GM19324 (cell line): ENCODE data around the gene WDR76.
A peak's percentile ranks its signal among the peaks of the same experiment; 100 is the strongest.
"Not testable (repeated sequence)": the region's sequence is repeated elsewhere in the genome, so short reads cannot be mapped to it uniquely, and the experiment has no call there.

Experiments
- ATAC-seq: cut with Tn5 transposase; IDR thresholded peaks from one replicate; pipeline ENCODE4 v1.9.1; 2021; ENCODE audit warnings: mild to moderate bottlenecking, moderate library complexity; ENCODE audit not compliant: unreplicated experiment, low FRiP score

WDR76 gene

GRCh38 chr15:43815064-43815463 is 11.7 kb upstream of the WDR76 start:
- not testable (repeated sequence) for ATAC-seq

- ATAC-seq = no peak
Observed at GRCh38 chr15:43821505-43821904, 5.3 kb upstream of the WDR76 start.

GRCh38 chr15:43824302-43825246 is 2.2 kb upstream of the WDR76 start, which contains the start of gene MFAP1:
Gene MFAP1 (minus strand): TSS chr15:43824690. CDS start chr15:43824569, 121 bp downstream.
- peak; percentile 78 for ATAC-seq

- not testable (repeated sequence) for ATAC-seq
Observed at GRCh38 chr15:43825305-43825704, 1.5 kb upstream of the WDR76 start.

- no peak for ATAC-seq
Observed at GRCh38 chr15:43826029-43826507, 734 bp upstream of the WDR76 start.

- ATAC-seq = no peak
Observed at GRCh38 chr15:43828061-43828657, 1.4 kb downstream of the WDR76 start.

GRCh38 chr15:43829951-43830540 is 3.2 kb downstream of the WDR76 start:
- not testable (repeated sequence) for ATAC-seq

GRCh38 chr15:43830691-43831275 is 4.0 kb downstream of the WDR76 start:
- not testable (repeated sequence) for ATAC-seq

GRCh38 chr15:43831519-43832052 is 4.8 kb downstream of the WDR76 start:
- not testable (repeated sequence) for ATAC-seq

GRCh38 chr15:43832485-43832884 is 5.7 kb downstream of the WDR76 start:
- not testable (repeated sequence) for ATAC-seq

- ATAC-seq = no peak
Observed at GRCh38 chr15:43845421-43845820, 18.6 kb downstream of the WDR76 start.

- ATAC-seq = no peak
Observed at GRCh38 chr15:43851251-43851650, 24.4 kb downstream of the WDR76 start.

- ATAC-seq = no peak
Observed at GRCh38 chr15:43852607-43853006, 25.8 kb downstream of the WDR76 start.

- ATAC-seq = no peak
Observed at GRCh38 chr15:43854801-43855200, 28.0 kb downstream of the WDR76 start.

GRCh38 chr15:43859546-43859945 is 32.7 kb downstream of the WDR76 start:
- ATAC-seq = no peak

- not testable (repeated sequence) for ATAC-seq
Observed at GRCh38 chr15:43866636-43867035, 39.8 kb downstream of the WDR76 start.

- no peak for ATAC-seq
Observed at GRCh38 chr15:43867096-43867495, 40.3 kb downstream of the WDR76 start.

- no peak for ATAC-seq
Observed at GRCh38 chr15:43868406-43868805, 41.6 kb downstream of the WDR76 start.

GRCh38 chr15:43871835-43872234 is 45.0 kb downstream of the WDR76 start:
- ATAC-seq = no peak

- no peak for ATAC-seq
Observed at GRCh38 chr15:43872416-43873020, 45.7 kb downstream of the WDR76 start.
